Liver (tissue), 9 donors: ENCODE measurements around the gene KIFC1. TPM values are rescaled to one million over a fixed set of nuclear protein-coding genes. Genes with fewer than 3 reads are reported as not detected.

Experiments
- DNase-seq: peaks from one replicate; pipeline ENCODE4 v3.0.0-alpha.2; 2017; ENCODE audit warnings: low spot score
- H3K27ac ChIP-seq, 2 donors: one replicate each; pipeline ENCODE4 v1.7.0; 2013; ENCODE audit warnings: inconsistent platforms in 2 of 2, low read length in 2 of 2, control low read depth in 1 of 2, low read depth in 1 of 2, mild to moderate bottlenecking in 1 of 2
- H3K27me3 ChIP-seq, 4 donors: one replicate each; pipeline versions ENCODE4 v1.6.1 to v1.7.0; 2013; ENCODE audit warnings: low read length in 3 of 4, inconsistent platforms in 1 of 4, mild to moderate bottlenecking in 1 of 4, moderate library complexity in 1 of 4; ENCODE audit not compliant: control insufficient read depth in 4 of 4, insufficient read depth in 4 of 4
- H3K36me3 ChIP-seq, 4 donors: one replicate each; pipeline versions ENCODE4 v1.6.1 to v1.7.0; 2013; ENCODE audit warnings: low read length in 3 of 4, mild to moderate bottlenecking in 3 of 4, low read depth in 1 of 4, moderate library complexity in 1 of 4; ENCODE audit not compliant: control insufficient read depth in 4 of 4, insufficient read depth in 3 of 4
- H3K4me1 ChIP-seq, 4 donors: one replicate each; pipeline versions ENCODE4 v1.6.1 to v1.7.0; 2013; ENCODE audit warnings: low read length in 3 of 4, mild to moderate bottlenecking in 3 of 4, moderate library complexity in 1 of 4; ENCODE audit not compliant: control insufficient read depth in 4 of 4, insufficient read depth in 4 of 4
- H3K4me3 ChIP-seq, 3 donors: one replicate each; pipeline versions ENCODE4 v1.6.1 to v1.7.0; 2013; ENCODE audit warnings: low read length in 3 of 3, control low read depth in 1 of 3, low read depth in 1 of 3, mild to moderate bottlenecking in 1 of 3
- H3K9ac ChIP-seq, 2 donors: one replicate each; pipeline ENCODE4 v1.7.0; 2013; ENCODE audit warnings: low read length in 2 of 2, mild to moderate bottlenecking in 2 of 2, moderate library complexity in 2 of 2, control low read depth in 1 of 2, low read depth in 1 of 2
- H3K9me3 ChIP-seq, 4 donors: one replicate each; pipeline versions ENCODE4 v1.6.1 to v1.7.0; 2013; ENCODE audit warnings: low read length in 3 of 4; ENCODE audit not compliant: control insufficient read depth in 4 of 4
- EGR1 ChIP-seq, 2 donors: IDR thresholded peaks; 2 replicates each; pipeline ENCODE4 v1.6.1; 2016 to 2018; ENCODE audit warnings: antibody characterized with exemption in 2 of 2, low read depth in 2 of 2
- FOXA1 ChIP-seq: IDR thresholded peaks from 2 replicates; pipeline ENCODE4 v1.6.1; 2016; ENCODE audit warnings: antibody characterized with exemption
- FOXA2 ChIP-seq: IDR thresholded peaks from 2 replicates; pipeline ENCODE4 v1.6.1; 2016; ENCODE audit warnings: antibody characterized with exemption
- GABPA ChIP-seq, 2 donors: IDR thresholded peaks in 1 of 2; conservative IDR thresholded peaks in 1 of 2; 2 replicates each; pipeline ENCODE4 v1.6.1; 2016; ENCODE audit warnings: antibody characterized with exemption in 2 of 2, mild to moderate bottlenecking in 1 of 2, moderate library complexity in 1 of 2
- HNF4A ChIP-seq, 2 donors: conservative IDR thresholded peaks; 2 replicates each; pipeline ENCODE4 v1.6.1; 2016; ENCODE audit warnings: antibody characterized with exemption in 2 of 2, mild to moderate bottlenecking in 2 of 2
- HNF4G ChIP-seq: IDR thresholded peaks from 2 replicates; pipeline ENCODE4 v1.6.1; 2016; ENCODE audit warnings: antibody characterized with exemption
- NR2F2 ChIP-seq: IDR thresholded peaks from 2 replicates; pipeline ENCODE4 v1.6.1; 2016; ENCODE audit warnings: antibody characterized with exemption
- RAD21 ChIP-seq, 2 donors: IDR thresholded peaks; 2 replicates each; pipeline ENCODE4 v1.6.1; 2016; ENCODE audit warnings: antibody characterized with exemption in 2 of 2, mild to moderate bottlenecking in 2 of 2
- RXRA ChIP-seq, 2 donors: IDR thresholded peaks; 2 replicates each; pipeline ENCODE4 v1.6.1; 2017 to 2018; ENCODE audit warnings: antibody characterized with exemption in 2 of 2, mild to moderate bottlenecking in 1 of 2
- SP1 ChIP-seq: IDR thresholded peaks from 2 replicates; pipeline ENCODE4 v1.6.1; 2018; ENCODE audit warnings: antibody characterized with exemption, mild to moderate bottlenecking
- TAF1 ChIP-seq: conservative IDR thresholded peaks from 2 replicates; pipeline ENCODE4 v1.6.1; 2016; ENCODE audit warnings: antibody characterized with exemption, mild to moderate bottlenecking
- YY1 ChIP-seq: IDR thresholded peaks from 2 replicates; pipeline ENCODE4 v1.6.1; 2016; ENCODE audit warnings: antibody characterized with exemption, mild to moderate bottlenecking
- WGBS: extraction: QIAGEN DNeasy Blood & Tissue Kit; methylation state at CpG from one replicate; pipeline ENCODE4 v1.1.7; 2013; 5-methylcytosine and 5-hydroxymethylcytosine counted together
- polyA plus RNA-seq, 2 donors: library from polyadenylated mRNA; stranded (reverse) in 1 of 2; unstranded in 1 of 2; fragments of 200-250 nt in 1 of 2; fragments of >200 nt in 1 of 2; fragmentation: Nextera tagmentation in 1 of 2; extraction: Ambion mirVana in 1 of 2; gene quantifications; one replicate each; pipeline versions ENCODE4 v1.2.1 to v1.2.3, GENCODE V29; 2013 to 2015
- total RNA-seq, 2 donors: library from RNA; depleted of rRNA; stranded (reverse); fragments of >200 nt; gene quantifications; one replicate each; pipeline ENCODE4 v1.2.3, GENCODE V29; 2014
- TF ChIP-seq, protein P1 (sequence below): fragments of 150-350 bp; IDR thresholded peaks from 2 replicates; pipeline ENCODE4 v1.5.1; 2017; ENCODE audit warnings: improper control_type of control experiment, low read depth, low read length; ENCODE audit not compliant: missing input control
- TF ChIP-seq, protein P2 (sequence below): IDR thresholded peaks from 2 replicates; pipeline ENCODE4 v1.6.1; 2016; ENCODE audit warnings: antibody characterized with exemption
- TF ChIP-seq, protein P3 (sequence below): IDR thresholded peaks from 2 replicates; pipeline ENCODE4 v1.6.1; 2016; ENCODE audit warnings: antibody characterized with exemption
- TF ChIP-seq, protein P4 (sequence below): IDR thresholded peaks from 2 replicates; pipeline ENCODE4 v1.6.1; 2016; ENCODE audit warnings: antibody characterized with exemption
- donor health status: healthy.
- donor health status: healthy.
- donor health status: healthy.
- donor health status: healthy.
- donor health status: healthy.

The KIFC1 gene
- total and polyA plus RNA-seq, 4 donors = 0.08 to 30.0 (median 1.3) TPM

GRCh38 chr6:33443025-33443424 is 51.4 kb downstream of the KIFC1 start:
- Histone ChIP-seq H3K27ac (no peak overlapping the region), H3K27me3 (no peaks in the 10 kb centered on the region), H3K36me3 (no peaks in the 10 kb centered on the region), H3K4me1 (no peaks in the 10 kb centered on the region), H3K9me3 (no peaks in the 10 kb centered on the region), H3K4me3 (no peak overlapping the region), H3K9ac (no peak overlapping the region)
- DNase-seq = no peak
- 97% methylated on average over 17 of the region's 17 CpGs for WGBS
- TF ChIP-seq, protein P1, sequence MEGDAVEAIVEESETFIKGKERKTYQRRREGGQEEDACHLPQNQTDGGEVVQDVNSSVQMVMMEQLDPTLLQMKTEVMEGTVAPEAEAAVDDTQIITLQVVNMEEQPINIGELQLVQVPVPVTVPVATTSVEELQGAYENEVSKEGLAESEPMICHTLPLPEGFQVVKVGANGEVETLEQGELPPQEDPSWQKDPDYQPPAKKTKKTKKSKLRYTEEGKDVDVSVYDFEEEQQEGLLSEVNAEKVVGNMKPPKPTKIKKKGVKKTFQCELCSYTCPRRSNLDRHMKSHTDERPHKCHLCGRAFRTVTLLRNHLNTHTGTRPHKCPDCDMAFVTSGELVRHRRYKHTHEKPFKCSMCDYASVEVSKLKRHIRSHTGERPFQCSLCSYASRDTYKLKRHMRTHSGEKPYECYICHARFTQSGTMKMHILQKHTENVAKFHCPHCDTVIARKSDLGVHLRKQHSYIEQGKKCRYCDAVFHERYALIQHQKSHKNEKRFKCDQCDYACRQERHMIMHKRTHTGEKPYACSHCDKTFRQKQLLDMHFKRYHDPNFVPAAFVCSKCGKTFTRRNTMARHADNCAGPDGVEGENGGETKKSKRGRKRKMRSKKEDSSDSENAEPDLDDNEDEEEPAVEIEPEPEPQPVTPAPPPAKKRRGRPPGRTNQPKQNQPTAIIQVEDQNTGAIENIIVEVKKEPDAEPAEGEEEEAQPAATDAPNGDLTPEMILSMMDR = no peak
- no peak for TF ChIP-seq HNF4A (conservative IDR thresholded peaks at IDR 0.05)
- TF ChIP-seq NR2F2 = no peak
- TF ChIP-seq RAD21 (IDR thresholded peaks at IDR 0.05) = no peak
- TF ChIP-seq EGR1 (IDR thresholded peaks at IDR 0.05; ENCODE audit: low read depth in 2 of 2) = no peak
- TF ChIP-seq, protein P2, sequence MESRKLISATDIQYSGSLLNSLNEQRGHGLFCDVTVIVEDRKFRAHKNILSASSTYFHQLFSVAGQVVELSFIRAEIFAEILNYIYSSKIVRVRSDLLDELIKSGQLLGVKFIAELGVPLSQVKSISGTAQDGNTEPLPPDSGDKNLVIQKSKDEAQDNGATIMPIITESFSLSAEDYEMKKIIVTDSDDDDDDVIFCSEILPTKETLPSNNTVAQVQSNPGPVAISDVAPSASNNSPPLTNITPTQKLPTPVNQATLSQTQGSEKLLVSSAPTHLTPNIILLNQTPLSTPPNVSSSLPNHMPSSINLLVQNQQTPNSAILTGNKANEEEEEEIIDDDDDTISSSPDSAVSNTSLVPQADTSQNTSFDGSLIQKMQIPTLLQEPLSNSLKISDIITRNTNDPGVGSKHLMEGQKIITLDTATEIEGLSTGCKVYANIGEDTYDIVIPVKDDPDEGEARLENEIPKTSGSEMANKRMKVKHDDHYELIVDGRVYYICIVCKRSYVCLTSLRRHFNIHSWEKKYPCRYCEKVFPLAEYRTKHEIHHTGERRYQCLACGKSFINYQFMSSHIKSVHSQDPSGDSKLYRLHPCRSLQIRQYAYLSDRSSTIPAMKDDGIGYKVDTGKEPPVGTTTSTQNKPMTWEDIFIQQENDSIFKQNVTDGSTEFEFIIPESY = no peak

DNA sequence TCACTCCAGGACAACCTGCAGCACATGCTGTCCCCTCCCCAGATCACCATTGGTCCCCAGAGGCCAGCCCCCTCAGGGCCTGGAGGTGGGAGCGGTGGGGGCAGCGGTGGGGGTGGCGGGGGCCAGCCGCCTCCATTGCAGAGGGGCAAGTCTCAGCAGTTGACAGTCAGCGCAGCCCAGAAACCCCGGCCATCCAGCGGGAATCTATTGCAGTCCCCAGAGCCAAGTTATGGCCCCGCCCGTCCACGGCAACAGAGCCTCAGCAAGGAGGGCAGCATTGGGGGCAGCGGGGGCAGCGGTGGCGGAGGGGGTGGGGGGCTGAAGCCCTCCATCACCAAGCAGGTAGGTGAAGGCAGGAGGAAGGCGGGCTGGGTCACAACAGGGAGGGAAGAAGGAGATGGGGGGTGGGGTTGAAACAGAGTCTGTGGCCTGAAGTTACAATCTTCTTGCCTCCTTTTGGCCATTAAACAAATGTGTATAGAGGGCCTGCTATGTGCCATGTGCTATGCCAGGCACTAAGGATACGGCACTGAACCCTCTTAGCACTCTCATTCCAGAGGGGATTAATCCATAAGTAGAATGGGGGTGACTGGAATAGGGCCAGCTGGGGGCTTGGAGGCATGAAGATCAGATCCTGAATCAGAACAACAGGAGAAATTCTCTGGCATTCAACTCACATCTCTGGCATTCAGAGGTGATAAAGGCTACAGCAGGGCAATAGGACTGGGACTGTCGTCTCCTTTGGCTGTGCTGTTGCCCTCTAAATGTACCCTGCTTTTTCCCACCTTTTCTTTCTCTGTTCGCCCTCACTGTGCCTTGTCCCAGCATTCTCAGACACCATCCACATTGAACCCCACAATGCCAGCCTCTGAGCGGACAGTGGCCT is 52.2 kb downstream of the KIFC1 start:
- Histone ChIP-seq H3K27ac (no peak overlapping the region), H3K4me3 (no peak overlapping the region), H3K4me1 (no peaks in the 10 kb centered on the region), H3K27me3 (no peaks in the 10 kb centered on the region), H3K36me3 (no peaks in the 10 kb centered on the region), H3K9ac (no peak overlapping the region), H3K9me3 (no peaks in the 10 kb centered on the region)
- no peak for DNase-seq
- 96% methylated on average over 18 of the region's 18 CpGs for WGBS
- TF ChIP-seq RAD21 (IDR thresholded peaks at IDR 0.05) (no peak), TAF1 (no peak)
- TF ChIP-seq, protein P3, sequence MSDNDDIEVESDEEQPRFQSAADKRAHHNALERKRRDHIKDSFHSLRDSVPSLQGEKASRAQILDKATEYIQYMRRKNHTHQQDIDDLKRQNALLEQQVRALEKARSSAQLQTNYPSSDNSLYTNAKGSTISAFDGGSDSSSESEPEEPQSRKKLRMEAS = no peak
- TF ChIP-seq, protein P4, sequence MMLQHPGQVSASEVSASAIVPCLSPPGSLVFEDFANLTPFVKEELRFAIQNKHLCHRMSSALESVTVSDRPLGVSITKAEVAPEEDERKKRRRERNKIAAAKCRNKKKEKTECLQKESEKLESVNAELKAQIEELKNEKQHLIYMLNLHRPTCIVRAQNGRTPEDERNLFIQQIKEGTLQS = no peak

DNA sequence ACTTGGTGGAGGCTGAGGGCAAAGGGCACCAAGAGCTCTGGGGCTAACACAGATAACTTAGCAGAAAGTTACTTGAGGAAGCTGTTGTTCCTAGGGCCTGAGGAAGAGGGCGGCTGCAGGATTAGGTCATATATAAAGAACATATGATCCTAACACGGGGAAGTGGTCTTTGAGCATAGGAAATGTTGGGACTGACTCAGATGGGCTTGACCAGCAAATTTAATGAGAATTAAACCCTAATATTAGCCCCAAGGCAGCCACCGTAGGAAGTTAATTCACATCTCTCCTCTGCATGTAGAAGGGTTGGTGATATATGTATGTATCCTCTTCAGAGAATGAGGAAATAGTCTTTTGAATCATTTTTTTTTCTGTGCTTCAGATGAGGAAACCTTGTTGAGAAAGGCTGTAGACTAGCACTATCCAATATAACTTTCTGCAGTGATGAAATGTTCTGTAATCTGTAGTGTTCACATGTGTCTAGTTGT is 53.5 kb downstream of the KIFC1 start:
- Histone ChIP-seq H3K36me3 (no peaks in the 10 kb centered on the region), H3K9ac (no peak overlapping the region), H3K9me3 (no peaks in the 10 kb centered on the region), H3K27me3 (no peaks in the 10 kb centered on the region), H3K27ac (no peak overlapping the region), H3K4me3 (no peak overlapping the region), H3K4me1 (no peaks in the 10 kb centered on the region)
- no peak for DNase-seq
- TF ChIP-seq, protein P1 = no peak
- no peak for TF ChIP-seq GABPA (IDR thresholded peaks at IDR 0.05 in 1 of 2, conservative IDR thresholded peaks at IDR 0.05 in 1 of 2)
- no peak for TF ChIP-seq EGR1 (IDR thresholded peaks at IDR 0.05; ENCODE audit: low read depth in 2 of 2)
- TF ChIP-seq RAD21 (IDR thresholded peaks at IDR 0.05) = no peak
- TF ChIP-seq SP1 = no peak
- TF ChIP-seq HNF4G = no peak
- no peak for TF ChIP-seq FOXA1
- TF ChIP-seq YY1 = no peak
- no peak for TF ChIP-seq HNF4A (conservative IDR thresholded peaks at IDR 0.05)
- TF ChIP-seq RXRA (IDR thresholded peaks at IDR 0.05) = no peak
- no peak for TF ChIP-seq FOXA2
- WGBS = 85% methylated on average over 3 of the region's 3 CpGs
